ENCODE data around the gene TDRD3. TPM values are rescaled to one million over a fixed set of nuclear protein-coding genes. Genes with fewer than 3 reads are reported as not detected.
"Not testable (repeated sequence)": the region's sequence is repeated elsewhere in the genome, so short reads cannot be mapped to it uniquely, and the experiment has no call there.

The TDRD3 gene
- polyA plus RNA-seq, 6 donors from 2014 or later, result 1.5 to 8.7 (median 6.0) TPM

GRCh38 chr13:60379282-60379681 is 17.7 kb upstream of the TDRD3 start:
- not testable (repeated sequence) for H3K9me3 Mint-ChIP-seq; DNase-seq; H3K36me3 Mint-ChIP-seq; ATAC-seq (ENCODE audit: low read depth in 2 of 2); H3K4me1 Mint-ChIP-seq; H3K4me3 Mint-ChIP-seq; H3K27ac Mint-ChIP-seq
- peaks cover 25 to 29% (median 26%) of the 10 kb centered on the region in 3 donors for H3K27me3 Mint-ChIP-seq

DNA sequence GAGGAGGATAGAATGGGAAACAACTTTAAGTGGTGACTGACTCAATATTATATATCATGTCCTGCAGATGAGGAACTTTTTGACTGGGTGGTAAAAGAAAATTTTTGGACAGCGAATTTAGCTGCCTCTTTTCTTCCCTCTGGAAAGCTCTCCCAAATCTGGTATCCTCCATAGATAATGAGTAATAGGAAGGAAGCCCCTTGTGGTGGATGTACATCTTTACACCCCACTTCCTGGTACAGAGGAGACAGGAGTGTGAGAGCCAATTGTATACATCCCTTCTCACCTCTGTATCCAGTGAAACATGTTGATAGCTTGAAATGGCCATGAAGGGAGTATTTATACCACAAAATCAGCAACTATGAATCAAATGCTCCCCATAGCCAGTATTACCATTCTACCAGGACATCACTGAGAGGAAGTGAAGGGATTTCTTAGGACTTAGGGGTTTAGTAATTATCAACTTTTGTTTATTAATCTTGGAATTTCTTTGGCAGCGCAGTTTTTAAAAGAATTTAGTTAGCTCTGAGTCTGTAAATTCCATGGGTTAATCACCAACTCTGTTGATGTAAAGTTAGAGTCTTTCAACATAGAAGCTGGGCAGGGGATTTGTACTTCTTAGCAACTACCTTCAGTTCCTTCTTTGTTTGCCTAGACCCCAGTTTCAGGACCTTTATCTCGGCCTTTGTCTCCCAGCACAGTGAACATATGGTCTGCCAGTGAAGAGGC is 17.0 kb upstream of the TDRD3 start:
- ATAC-seq (ENCODE audit: low read depth in 2 of 2) (peak in 1 of 2 donors; percentile 32), DNase-seq (no peak)
- no peak overlapping the region for H3K27ac Mint-ChIP-seq
- H3K4me1 Mint-ChIP-seq, result no peaks in the 10 kb centered on the region
- H3K9me3 Mint-ChIP-seq, result peaks cover 0 to 9% (median 0%) of the 10 kb centered on the region in 7 donors
- peaks cover 20 to 29% (median 20%) of the 10 kb centered on the region in 3 donors for H3K27me3 Mint-ChIP-seq
- H3K4me3 Mint-ChIP-seq, result no peak overlapping the region
- no peaks in the 10 kb centered on the region for H3K36me3 Mint-ChIP-seq

DNA sequence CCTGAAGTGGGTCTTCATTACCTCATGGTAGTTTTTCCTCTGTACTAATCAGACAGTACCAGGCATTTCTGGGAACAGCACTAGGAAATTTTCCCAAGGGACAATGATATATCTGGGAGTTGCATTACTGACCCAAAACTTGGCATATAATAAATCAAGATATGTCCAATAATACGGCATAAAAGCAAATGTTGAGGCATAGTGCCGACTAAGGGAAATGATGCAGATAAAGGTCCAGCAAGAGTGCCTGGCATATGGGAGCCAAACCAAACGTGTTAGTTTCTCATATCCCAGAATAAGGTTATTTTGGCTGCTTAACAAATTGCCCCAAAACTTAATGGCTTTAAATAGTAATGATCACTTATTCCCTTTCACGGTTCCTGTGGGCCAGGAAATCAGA is 12.1 kb upstream of the TDRD3 start:
- Mint-ChIP-seq H3K9me3 (no peaks in the 10 kb centered on the region), H3K36me3 (no peaks in the 10 kb centered on the region), H3K4me3 (no peak overlapping the region), H3K4me1 (no peaks in the 10 kb centered on the region), H3K27ac (no peak overlapping the region), H3K27me3 (peaks cover 16 to 30% (median 27%) of the 10 kb centered on the region in 3 donors)
- no peak for DNase-seq
- ATAC-seq (ENCODE audit: low read depth in 2 of 2), result no peak

- H3K4me1 Mint-ChIP-seq, result no peaks in the 10 kb centered on the region
- H3K27me3 Mint-ChIP-seq, result peaks cover 16 to 30% (median 23%) of the 10 kb centered on the region in 3 donors
- H3K9me3 Mint-ChIP-seq, result no peaks in the 10 kb centered on the region
- H3K27ac Mint-ChIP-seq, result no peak overlapping the region
- ATAC-seq (ENCODE audit: low read depth in 2 of 2), result no peak
- no peaks in the 10 kb centered on the region for H3K36me3 Mint-ChIP-seq
- no peak overlapping the region for H3K4me3 Mint-ChIP-seq
- DNase-seq, result no peak
These were observed 10.8 kb upstream of the TDRD3 start for GRCh38 chr13:60386250-60386649.

DNA sequence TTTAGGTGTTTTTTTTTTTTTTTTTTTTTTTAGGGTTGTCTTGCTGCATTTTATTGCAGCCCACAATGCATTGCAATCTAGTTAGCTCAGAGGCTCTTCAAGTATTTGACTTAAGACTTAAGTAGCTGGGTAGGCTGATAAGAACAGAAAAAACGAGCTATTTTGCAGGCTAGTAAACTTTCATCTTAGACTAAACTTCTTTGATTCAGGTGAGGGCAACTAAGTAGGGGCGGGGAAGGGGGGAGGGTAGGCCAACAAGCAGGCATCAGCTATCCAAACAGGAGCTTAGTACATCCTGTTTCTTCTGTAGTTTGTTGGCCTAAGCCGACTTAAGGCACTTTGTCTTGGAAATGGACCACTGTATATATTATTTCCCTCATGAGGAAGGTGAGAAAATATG is 4.9 kb upstream of the TDRD3 start:
- no peaks in the 10 kb centered on the region for H3K36me3 Mint-ChIP-seq
- no peak for ATAC-seq (ENCODE audit: low read depth in 2 of 2)
- no peaks in the 10 kb centered on the region for H3K9me3 Mint-ChIP-seq
- peak overlapping the region in 1 of 8 donors; percentile 18 for H3K4me3 Mint-ChIP-seq
- H3K27me3 Mint-ChIP-seq, result peaks cover 0 to 8% (median 4%) of the 10 kb centered on the region in 3 donors
- H3K4me1 Mint-ChIP-seq, result peaks cover 5 to 6% (median 6%) of the 10 kb centered on the region in 3 donors
- no peak for DNase-seq
- H3K27ac Mint-ChIP-seq, result peak overlapping the region in 1 of 6 donors; percentile 19

- Mint-ChIP-seq H3K4me3 (peak overlapping the region; percentile 93 to 98 (median 95)), H3K36me3 (no peaks in the 10 kb centered on the region), H3K4me1 (peaks cover 18 to 31% (median 24%) of the 10 kb centered on the region in 3 donors), H3K9me3 (no peaks in the 10 kb centered on the region), H3K27ac (peak overlapping the region; percentile 95 to 98 (median 96)), H3K27me3 (peaks cover 0 to 4% (median 0%) of the 10 kb centered on the region in 3 donors)
- DNase-seq (peak; percentile 88), ATAC-seq (ENCODE audit: low read depth in 2 of 2) (peak; percentile 68 to 71)
These were observed 843 bp upstream of the TDRD3 start for GRCh38 chr13:60395971-60396782.

DNA sequence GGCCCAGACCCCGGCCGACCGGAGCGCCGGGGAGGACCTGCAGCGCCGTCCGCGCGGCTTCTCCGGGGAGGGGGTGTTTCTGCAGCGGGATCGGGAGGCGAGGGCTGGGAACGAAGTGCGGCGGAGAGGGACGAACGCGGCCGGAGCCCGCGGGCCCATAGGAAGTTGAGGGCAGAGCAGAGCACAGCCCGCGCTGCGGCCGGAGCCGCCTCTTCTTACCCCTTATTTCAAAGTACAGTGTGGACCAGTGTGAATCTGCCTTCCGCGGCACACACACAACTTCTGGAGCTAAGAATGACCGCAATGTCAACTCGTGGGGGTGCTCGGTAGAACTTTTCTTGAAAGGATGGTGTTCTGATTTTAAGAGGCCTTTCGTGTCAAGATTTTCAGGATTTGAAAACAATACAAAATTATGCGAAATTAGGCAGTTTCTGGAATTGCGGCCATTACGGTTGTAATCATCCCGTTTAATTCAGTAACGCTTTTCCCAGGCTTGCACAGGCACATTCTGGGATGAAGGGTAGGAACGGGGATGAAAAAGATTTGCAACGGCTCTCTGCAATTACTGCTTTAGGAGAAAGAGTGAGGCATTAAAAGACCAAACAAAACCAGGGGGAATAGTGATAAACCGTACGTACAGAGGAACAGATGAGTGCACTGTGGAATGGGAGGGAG is 821 bp downstream of the TDRD3 start:
- ATAC-seq (ENCODE audit: low read depth in 2 of 2) (peak; percentile 8 to 20), DNase-seq (peak; percentile 4)
- peaks cover 0 to 4% (median 0%) of the 10 kb centered on the region in 3 donors for H3K27me3 Mint-ChIP-seq
- peak overlapping the region; percentile 91 to 98 (median 94) for H3K4me3 Mint-ChIP-seq
- peaks cover 18 to 34% (median 31%) of the 10 kb centered on the region in 3 donors for H3K4me1 Mint-ChIP-seq
- H3K27ac Mint-ChIP-seq, result peak overlapping the region; percentile 95 to 99 (median 97)
- no peaks in the 10 kb centered on the region for H3K9me3 Mint-ChIP-seq
- no peaks in the 10 kb centered on the region for H3K36me3 Mint-ChIP-seq

GRCh38 chr13:60398379-60398891 is 1.4 kb downstream of the TDRD3 start:
- H3K27me3 Mint-ChIP-seq, result peaks cover 0 to 3% (median 0%) of the 10 kb centered on the region in 3 donors
- H3K9me3 Mint-ChIP-seq, result no peaks in the 10 kb centered on the region
- DNase-seq (no peak), ATAC-seq (ENCODE audit: low read depth in 2 of 2) (no peak)
- H3K36me3 Mint-ChIP-seq, result no peaks in the 10 kb centered on the region
- H3K4me1 Mint-ChIP-seq, result peaks cover 18 to 35% (median 34%) of the 10 kb centered on the region in 3 donors
- H3K4me3 Mint-ChIP-seq, result peak overlapping the region; percentile 91 to 98 (median 94)
- H3K27ac Mint-ChIP-seq, result peak overlapping the region; percentile 95 to 99 (median 97)

GRCh38 chr13:60398907-60399589 is 2.0 kb downstream of the TDRD3 start:
- Mint-ChIP-seq H3K27ac (peak overlapping the region in 5 of 6 donors; percentile 78 to 99 (median 95)), H3K27me3 (no peaks in the 10 kb centered on the region), H3K9me3 (no peaks in the 10 kb centered on the region), H3K36me3 (no peaks in the 10 kb centered on the region), H3K4me1 (peaks cover 18 to 36% (median 35%) of the 10 kb centered on the region in 3 donors), H3K4me3 (peak overlapping the region; percentile 27 to 98 (median 86))
- ATAC-seq (ENCODE audit: low read depth in 2 of 2) (no peak), DNase-seq (no peak)

- Mint-ChIP-seq H3K27me3 (no peaks in the 10 kb centered on the region), H3K27ac (no peak overlapping the region), H3K4me3 (no peak overlapping the region), H3K9me3 (peaks cover 0 to 3% (median 0%) of the 10 kb centered on the region in 7 donors), H3K4me1 (peaks cover 22 to 41% (median 34%) of the 10 kb centered on the region in 3 donors), H3K36me3 (peaks cover 0 to 2% of the 10 kb centered on the region in 2 donors)
- ATAC-seq (ENCODE audit: low read depth in 2 of 2), result no peak
- no peak for DNase-seq
These were observed 5.0 kb downstream of the TDRD3 start for GRCh38 chr13:60402022-60402421.

- Mint-ChIP-seq H3K27me3 (no peaks in the 10 kb centered on the region), H3K27ac (no peak overlapping the region), H3K4me1 (peaks cover 15 to 35% (median 27%) of the 10 kb centered on the region in 3 donors), H3K4me3 (no peak overlapping the region), H3K36me3 (peaks cover 18% of the 10 kb centered on the region in 2 donors), H3K9me3 (peaks cover 0 to 8% (median 3%) of the 10 kb centered on the region in 7 donors)
- DNase-seq (no peak), ATAC-seq (ENCODE audit: low read depth in 2 of 2) (no peak)
These were observed 10.1 kb downstream of the TDRD3 start for GRCh38 chr13:60407095-60407494.

- not testable (repeated sequence) for H3K27me3 Mint-ChIP-seq; DNase-seq; ATAC-seq (ENCODE audit: low read depth in 2 of 2); H3K9me3 Mint-ChIP-seq
- H3K36me3 Mint-ChIP-seq, result peaks cover 18% of the 10 kb centered on the region in 2 donors
- peaks cover 12 to 35% (median 27%) of the 10 kb centered on the region in 3 donors for H3K4me1 Mint-ChIP-seq
- peak overlapping the region in 1 of 6 donors; percentile 60 for H3K27ac Mint-ChIP-seq
- H3K4me3 Mint-ChIP-seq, result peak overlapping the region in 2 of 8 donors; percentile 61 to 79
These were observed 10.8 kb downstream of the TDRD3 start for GRCh38 chr13:60407852-60408251.
